HG03280 (cell line): ENCODE measurements around the gene XNDC1N.
"Not testable (repeated sequence)": the region's sequence is repeated elsewhere in the genome, so short reads cannot be mapped to it uniquely, and the experiment has no call there.

Experiments used
- ATAC-seq: cut with Tn5 transposase; IDR thresholded peaks from one replicate; pipeline ENCODE4 v1.9.1; 2021; ENCODE audit warnings: mild to moderate bottlenecking, moderate library complexity; ENCODE audit not compliant: unreplicated experiment

The XNDC1N gene

DNA sequence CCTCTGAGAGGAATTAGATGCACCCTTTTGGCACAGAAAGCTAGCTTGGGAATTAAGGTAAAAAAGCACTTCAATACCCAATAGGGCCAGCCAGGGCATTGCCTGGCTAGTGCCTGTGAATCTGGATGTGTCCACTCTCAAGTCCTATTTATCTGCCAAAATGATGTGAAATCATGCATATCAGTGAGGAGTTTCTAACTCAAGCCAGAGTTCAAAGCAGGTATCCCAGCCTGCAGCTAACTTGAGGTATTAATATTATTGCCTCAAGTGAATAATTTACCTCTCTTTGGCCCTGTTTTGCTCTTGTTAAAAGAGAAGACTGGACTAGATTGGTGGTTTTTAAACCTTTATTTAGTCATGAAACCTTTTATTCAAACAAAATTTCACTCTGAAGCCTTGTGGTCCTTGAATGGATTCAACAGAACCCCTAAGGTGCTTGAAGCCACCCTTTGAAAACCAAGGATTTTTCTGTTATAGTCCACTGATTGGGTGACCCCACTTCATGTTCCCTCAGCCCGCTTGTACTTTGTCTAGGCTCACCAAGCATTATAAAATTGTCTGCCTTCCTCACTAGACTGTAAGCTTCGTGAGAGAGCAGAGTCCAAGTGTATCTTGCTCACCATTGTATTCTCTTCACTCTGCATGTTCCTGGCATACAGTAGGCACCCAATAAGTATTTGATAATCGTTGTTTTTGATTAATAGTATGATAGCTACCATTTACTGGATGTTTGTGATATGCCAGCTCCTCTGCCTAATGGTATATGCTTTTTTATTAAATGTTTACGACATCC is 4.9 kb upstream of the XNDC1N start:
- ATAC-seq: no peak

DNA sequence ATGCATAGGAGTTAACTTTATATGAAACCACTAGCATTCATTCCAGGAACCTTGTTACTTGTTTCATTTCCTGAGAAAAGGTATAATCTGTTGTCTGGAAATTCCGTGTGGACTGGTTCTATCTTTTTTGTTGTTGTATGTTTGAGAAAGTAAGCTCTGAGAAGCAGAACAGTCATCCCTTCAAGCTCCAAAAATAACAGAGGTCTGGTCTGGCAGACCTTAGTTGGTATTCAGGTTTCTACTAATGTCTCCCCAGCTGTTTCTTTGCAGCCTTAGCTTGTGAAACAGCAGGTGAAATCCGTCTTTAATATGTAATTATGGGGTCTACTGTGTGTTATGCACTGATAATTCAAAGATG is 2.8 kb upstream of the XNDC1N start:
- ATAC-seq: no peak

DNA sequence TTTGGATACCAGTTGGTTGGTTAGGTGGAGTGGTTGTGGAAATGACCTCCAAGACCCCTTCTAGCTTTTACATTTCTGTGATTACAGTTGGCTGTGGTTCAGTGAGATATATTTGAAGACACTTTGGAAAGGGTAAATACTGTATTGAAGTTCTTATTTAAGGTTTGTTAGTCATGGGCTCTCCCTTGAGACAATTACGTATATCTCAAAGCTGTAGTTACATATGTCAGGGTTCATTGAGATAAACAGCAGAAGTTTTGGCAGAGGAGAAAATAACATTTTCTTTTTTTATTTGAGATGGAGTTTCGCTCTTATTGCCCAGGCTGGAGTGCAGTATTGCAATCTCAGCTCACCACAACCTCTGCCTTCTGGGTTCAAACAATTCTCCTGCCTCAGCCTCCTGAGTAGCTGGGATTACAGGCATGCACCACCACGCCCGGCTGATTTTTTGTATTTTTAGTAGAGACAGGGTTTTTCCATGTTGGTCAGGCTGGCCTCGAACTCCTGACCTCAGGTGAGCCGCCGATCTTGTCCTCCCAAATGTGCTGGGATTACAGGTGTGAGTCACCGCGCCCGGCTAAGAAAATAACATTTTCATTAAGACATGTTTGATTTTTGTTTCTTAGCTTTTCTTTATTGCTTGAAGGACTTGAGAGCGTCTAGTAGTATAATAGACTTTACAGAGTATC is 2.3 kb upstream of the XNDC1N start:
- ATAC-seq: no peak

DNA sequence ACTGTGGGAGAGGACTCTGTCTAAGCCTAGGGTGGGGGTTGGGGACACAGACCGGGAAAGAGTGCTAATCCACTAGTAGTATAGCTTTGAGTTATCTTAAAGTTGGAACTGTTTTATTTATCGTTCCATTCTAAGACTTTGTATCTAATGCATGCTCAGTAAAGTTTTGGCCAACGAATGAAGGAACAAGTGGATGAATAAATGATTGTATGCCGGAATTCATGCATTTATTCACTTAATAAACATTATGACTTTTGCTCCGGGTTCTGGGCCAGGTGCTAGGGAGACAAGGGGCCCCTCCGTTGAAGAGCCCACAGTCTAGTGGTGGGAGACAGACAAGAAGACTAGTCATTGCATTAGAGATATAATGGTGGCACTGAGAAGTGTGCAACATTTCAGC is 1.1 kb upstream of the XNDC1N start:
- no peak for ATAC-seq

DNA sequence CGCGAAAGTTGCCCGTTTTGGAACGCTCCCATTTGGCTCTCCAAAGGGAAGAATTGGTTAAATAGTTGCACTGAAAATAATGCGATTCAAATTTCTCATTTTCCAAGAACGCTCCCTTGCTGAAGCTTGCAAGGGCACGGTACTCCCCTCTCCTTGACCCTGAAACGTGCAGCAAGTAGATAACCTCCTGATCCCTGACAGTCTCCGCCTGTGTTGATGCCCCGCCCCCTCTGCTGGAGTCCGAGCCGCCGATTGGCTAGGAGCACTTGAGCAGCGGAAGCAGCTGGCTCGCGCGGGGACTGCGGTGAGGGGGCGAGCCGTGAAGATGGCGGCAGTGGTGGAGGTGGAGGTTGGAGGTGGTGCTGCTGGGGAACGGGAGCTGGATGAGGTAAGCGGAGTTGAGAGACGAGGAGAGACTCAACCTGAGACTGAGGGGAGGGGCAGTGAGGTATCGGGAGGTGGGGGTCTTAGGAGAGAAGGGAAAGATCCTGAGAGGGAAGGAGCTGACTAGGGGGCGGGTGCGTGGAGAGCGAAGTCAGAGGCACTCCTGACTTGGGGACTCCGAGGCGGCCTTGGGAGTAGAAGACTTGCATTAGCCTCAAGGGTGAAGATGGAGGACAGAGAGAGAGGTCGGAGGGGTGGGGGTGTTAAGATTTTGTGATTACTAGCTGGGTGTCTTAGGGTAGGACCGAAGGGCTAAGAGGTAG is 496 bp upstream of the XNDC1N start, which contains the start of gene RNF121:
Gene RNF121 (plus strand): TSS at position 310 of the 707 bp plus-strand sequence. CDS start 16 bp downstream, at position 326.
- ATAC-seq: peak; percentile 91

DNA sequence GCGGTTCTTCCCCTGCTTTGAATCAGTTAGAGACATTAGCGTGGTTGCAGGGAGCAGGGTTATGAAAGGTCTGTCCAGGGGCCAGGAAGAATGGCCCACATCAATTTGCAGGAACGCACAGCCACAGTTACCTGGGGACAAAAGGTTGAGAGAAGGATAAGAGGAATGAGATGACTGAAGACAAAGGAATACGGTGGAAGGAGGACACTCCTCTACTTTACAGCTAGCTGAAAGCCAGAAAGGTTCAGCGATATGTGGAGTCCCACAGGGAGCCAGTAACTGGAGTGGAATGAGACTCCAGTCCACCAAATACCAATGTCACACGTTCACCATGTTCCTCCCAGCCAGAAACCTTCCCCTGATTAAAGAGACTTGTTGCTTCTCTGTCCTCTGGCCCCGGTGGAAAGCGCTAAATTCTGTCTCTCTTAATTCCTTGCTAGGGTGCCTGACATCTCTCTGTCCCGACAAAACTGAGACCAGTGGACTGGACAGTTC is 10.7 kb downstream of the XNDC1N start:
- ATAC-seq: no peak

DNA sequence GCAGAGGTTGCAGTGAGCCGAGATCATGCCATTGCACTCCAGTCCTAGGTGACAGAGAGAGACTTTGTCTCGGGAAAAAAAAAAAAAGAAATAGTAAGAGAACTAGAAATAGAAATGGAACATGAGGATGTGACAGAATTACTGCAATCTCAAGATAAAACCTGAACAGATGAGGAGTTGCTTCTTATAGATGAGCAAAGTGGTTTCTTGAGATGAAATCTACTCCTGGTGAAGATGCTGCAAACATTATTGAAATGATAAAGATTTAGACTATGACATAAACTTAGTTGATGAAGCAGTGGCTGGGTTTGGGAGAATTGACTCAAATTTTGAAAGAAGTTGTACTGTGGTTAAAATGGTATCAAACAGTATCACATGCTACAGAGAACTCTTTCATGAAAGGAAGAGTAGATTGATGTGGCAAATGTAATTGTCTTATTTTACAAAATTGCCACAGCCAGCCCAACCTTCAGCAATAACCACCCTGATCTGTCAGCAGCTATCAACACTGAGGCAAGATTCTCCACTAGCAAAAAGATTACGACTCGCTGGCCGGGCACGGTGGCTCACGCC is 13.7 kb downstream of the XNDC1N start:
- no peak for ATAC-seq

DNA sequence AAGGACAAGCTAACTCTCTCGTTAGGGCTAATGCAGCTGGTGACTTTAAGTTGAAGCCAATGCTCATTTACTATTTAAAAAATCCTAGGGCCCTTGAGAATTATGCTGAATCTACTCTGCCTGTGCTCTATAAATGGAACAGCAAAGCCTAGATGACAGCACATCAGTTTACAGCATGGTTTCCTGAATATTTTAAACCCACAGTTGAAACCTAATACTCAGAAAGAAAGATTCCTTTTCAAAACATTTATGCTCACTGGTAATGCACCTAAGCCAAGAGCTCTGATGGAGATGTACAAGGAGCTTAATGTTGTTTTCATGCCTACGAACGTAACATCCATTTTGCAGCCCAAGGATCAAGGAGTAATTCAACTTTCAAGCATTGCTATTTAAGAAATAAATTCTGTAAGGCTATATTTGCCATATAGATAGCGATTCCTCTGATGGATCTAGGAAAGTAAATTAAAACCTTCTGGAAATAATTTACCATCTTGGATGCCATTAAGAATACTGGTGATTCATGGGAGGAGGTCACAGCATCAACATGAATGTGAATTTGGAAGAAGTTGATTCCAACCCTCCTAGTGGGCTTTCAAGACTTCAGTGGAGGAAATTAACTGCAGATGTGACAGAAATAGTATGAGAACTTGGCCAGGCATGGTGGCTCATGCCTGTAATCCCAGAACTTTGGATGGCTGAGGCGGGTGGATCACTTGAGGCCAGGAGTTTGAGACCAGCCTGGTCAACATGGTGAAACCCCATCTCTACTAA is 14.5 kb downstream of the XNDC1N start:
- ATAC-seq: no peak

DNA sequence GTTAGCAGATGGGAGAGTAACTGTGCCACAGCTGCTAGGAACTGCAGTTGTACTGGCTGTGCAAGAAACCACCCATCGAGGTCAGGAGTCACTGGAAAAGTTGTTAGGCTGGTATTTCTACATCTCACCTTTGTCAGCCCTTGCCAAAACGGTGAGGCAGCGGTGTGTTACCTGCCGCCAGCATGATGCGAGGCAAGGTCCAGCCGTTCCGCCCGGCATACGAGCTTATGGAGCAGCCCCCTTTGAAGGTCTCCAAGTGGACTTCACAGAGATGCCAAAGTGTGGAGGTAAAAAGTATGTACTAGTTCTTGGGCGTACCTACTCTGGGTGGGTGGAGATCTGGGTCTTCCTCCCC is 16.4 kb downstream of the XNDC1N start:
- ATAC-seq: not testable (repeated sequence)

DNA sequence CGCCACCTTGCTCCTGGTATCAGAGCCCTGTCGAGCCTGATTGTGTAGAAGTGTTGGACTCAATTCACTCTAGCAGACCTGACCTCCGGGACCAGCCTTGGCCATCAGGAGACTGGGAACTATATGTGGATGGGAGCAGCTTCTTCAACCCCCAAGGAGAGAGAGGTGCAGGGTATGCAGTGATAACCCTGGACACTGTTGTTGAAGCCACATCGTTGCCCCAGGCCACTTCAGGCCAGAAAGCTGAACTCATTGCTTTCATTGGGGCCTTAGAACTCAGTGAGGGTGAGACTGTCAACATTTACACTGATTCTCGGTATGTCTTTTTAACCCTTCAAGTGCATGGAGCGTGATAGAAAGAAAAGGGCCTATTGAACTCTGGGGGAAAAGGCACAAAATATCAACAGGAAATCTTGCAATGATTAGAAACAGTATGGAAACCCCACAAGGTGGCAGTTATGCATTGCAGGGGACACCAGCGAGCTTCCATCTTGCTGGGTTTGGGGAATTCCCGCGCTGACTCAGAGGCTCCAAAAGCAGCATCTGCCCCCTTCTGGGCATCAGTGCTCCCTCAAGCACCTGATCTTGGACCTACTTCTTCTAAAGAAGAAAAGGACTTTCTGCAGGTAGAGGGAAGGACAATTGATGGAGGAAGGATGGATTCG is 16.9 kb downstream of the XNDC1N start:
- not testable (repeated sequence) for ATAC-seq

DNA sequence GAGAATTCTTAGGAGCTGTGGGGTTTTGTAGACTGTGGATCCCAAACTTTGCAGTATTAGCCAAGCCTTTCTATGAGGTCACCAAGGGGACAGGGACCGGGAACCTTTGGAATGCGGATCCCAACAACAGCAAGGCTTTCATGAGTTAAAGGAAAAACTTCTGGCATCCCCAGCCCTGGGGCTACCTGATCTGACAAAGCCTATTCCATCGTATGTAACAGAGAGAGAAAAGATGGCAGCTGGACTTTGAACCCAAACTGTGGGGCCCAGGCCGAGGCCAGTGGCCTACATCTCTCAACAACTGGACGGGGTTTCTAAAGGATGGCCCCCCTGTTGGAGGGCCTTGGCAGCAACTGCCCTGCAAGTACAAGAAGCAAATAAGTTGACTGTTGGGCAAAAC is 17.6 kb downstream of the XNDC1N start:
- not testable (repeated sequence) for ATAC-seq

DNA sequence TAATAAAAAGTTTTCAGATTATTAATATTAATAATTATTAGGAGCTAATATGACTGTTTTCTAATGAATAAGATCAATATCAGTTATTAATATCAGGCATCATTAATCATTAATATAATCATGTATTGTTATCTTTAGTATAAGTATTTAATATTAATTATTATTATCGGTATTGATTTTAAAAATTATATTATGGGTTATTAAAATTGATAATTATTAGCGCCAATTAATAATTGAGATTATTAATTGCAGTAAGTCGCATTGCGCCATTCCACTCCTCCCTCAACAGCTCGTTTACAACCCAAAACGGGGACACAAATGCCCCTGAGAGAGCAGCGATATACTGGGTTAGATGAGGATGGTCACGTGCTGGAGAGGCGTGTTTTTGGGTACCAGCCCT is 20.2 kb downstream of the XNDC1N start:
- no peak for ATAC-seq

DNA sequence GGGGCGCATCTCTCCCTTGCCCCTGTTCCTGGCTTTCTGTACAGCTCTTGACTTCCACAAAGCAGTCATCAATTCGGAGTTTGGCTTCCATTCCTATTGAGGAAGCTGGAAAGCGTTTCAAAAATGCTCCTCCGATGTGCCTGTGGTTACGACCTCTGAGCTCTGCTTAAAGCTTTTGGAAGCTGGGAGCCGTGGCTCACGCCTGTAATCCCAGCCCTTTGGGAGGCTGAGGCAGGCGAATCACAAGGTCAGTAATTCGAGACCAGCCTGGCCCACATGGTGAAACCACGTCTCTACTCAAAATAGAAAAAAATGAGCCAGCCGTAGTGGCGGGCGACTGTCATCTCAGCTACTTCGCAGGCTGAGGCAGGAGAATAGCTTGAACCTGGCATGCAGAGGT is 27.3 kb downstream of the XNDC1N start:
- ATAC-seq: not testable (repeated sequence)

DNA sequence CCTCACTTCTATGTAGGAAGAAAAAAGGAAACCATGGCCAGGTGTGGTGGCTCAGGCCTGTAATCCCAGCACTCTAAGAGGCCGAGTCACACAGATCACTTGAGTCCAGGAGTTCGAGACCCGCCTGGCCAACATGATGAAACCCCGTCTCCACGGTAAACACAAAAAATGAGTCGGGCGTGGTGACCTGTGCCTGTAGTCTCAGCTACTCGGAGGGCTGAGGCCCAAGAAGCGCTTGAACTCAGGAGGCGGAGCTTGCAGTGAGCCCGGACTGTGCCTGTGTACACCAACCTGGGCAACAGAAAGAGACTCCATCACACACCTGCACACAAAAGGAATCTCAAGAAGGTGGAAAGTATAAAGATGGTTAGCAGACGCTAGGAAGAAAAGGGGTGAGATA is 32.4 kb downstream of the XNDC1N start:
- no peak for ATAC-seq

DNA sequence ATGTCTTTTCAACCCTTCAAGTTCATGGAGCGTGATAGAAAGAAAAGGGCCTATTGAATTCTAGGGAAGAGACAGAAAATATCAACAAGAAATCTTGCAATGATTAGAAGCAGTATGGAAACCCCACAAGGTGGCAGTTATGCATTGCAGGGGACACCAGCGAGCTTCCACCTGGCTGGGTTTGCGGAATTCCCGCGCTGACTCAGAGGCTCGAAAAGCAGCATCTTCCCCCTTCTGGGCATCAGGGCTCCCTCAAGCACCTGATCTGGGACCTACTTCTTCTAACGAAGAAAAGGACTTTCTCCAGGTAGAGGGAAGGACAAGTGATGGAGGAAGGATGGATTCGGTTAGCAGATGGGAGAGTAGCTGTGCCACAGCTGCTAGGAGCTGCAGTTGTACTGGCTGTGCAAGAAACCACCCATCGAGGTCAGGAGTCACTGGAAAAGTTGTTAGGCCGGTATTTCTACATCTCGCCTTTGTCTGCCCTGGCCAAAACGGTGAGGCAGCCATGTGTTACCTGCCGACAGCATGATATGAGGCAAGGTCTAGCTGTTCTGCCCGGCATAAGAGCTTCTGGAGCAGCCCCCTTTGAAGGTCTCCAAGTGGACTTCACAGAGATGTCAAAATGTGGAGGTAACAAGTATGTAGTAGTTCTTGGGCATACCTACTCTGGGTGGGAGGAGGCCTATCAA is 39.1 kb downstream of the XNDC1N start:
- not testable (repeated sequence) for ATAC-seq

DNA sequence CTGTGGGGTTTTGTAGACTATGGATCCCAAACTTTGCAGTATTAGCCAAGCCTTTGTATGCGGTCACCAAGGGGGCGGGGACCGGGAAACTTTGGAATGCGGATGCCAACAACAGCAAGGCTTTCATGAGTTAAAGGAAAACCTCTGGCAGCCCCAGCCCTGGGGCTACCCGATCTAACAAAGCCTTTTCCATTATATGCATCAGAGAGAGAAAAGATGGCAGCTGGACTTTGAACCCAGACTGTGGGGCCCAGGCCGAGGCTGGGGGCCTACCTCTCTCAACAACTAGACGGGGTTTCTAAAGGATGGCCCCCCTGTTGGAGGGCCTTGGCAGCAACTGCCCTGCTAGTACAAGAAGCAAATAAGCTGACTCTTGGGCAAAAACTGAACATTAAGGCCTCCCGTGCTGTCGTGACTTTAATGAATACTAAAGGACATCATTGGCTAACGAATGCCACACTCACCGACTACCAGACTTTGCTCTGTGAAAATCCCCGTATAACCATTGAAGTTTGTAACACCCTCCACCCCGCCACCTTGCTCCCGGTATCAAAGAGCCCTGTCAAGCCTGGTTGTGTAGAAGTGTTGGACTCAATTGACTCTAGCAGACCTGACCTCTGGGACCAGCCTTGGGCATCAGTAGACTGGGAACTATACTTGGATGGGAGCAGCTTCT is 39.9 kb downstream of the XNDC1N start:
- ATAC-seq: not testable (repeated sequence)

DNA sequence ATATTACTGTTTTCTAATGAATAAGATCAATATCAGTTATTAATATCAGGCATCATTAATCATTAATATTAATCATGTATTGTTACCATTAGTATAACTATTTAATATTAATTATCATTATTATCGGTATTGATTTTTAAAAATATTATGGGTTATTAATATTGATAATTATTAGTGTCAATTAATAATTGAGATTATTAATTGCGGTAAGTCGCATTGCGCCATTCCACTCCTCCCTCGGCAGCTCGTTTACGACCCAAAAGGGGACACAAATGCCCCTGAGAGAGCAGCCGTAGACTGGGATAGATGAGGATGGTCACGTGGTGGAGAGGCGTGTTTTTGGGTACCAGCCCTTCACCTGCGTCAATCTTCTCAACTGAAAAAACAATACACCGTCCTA is 42.6 kb downstream of the XNDC1N start:
- not testable (repeated sequence) for ATAC-seq
